ENCODE measurements around the gene CUBN. TPM values are rescaled to one million over a fixed set of nuclear protein-coding genes. Genes with fewer than 3 reads are reported as not detected.

The CUBN gene
- total RNA-seq, 1 donor from 2014 or later = 2.5 TPM

GRCh38 chr10:17026686-17027485 is 102.7 kb downstream of the CUBN start:
- ChIA-PET CTCF (no interaction called here), POLR2A (interaction anchor here (0.8 kb wide), 1 partner anchor 203 kb away, joined by 3 read pairs; no protein-coding TSS in a partner anchor)
- Mint-ChIP-seq H3K4me1 (peaks cover 44% of the 10 kb centered on the region), H3K4me3 (no peak overlapping the region), H3K27me3 (peaks cover 2% of the 10 kb centered on the region), H3K9me3 (no peaks in the 10 kb centered on the region), H3K36me3 (ENCODE audit: low read depth) (no peaks in the 10 kb centered on the region), H3K27ac (no peak overlapping the region)
- ATAC-seq (ENCODE audit: low read depth) = peak; percentile 23
- no peak for TF ChIP-seq CTCF (IDR thresholded peaks at IDR 0.05)
- no peak for DNase-seq
- intact Hi-C loops (cut with micrococcal nuclease) = loop anchor here (5.0 kb wide), 1 partner anchor 135 kb away; no protein-coding TSS in a partner anchor

GRCh38 chr10:17025444-17026295 is 103.9 kb downstream of the CUBN start:
- H3K36me3 Mint-ChIP-seq (ENCODE audit: low read depth) = no peaks in the 10 kb centered on the region
- H3K27ac Mint-ChIP-seq = peak overlapping the region; percentile 67
- no peaks in the 10 kb centered on the region for H3K9me3 Mint-ChIP-seq
- intact Hi-C loops (cut with micrococcal nuclease) = loop anchor here (5.0 kb wide), 1 partner anchor 133 kb away; no protein-coding TSS in a partner anchor
- DNase-seq = no peak
- H3K4me3 Mint-ChIP-seq = no peak overlapping the region
- no peak for ATAC-seq (ENCODE audit: low read depth)
- peaks cover 44% of the 10 kb centered on the region for H3K4me1 Mint-ChIP-seq
- H3K27me3 Mint-ChIP-seq = peaks cover 2% of the 10 kb centered on the region
- TF ChIP-seq CTCF (IDR thresholded peaks at IDR 0.05) = no peak
- ChIA-PET POLR2A (no interaction called here), CTCF (no interaction called here)

GRCh38 chr10:17024461-17024860 is 105.2 kb downstream of the CUBN start:
- no peak for ATAC-seq (ENCODE audit: low read depth)
- no peak for TF ChIP-seq CTCF (IDR thresholded peaks at IDR 0.05)
- CTCF ChIA-PET = no interaction called here
- Mint-ChIP-seq H3K4me3 (no peak overlapping the region), H3K36me3 (ENCODE audit: low read depth) (no peaks in the 10 kb centered on the region), H3K4me1 (peaks cover 40% of the 10 kb centered on the region), H3K9me3 (no peaks in the 10 kb centered on the region), H3K27me3 (peaks cover 2% of the 10 kb centered on the region), H3K27ac (no peak overlapping the region)
- DNase-seq = no peak
- POLR2A ChIA-PET = no interaction called here
- intact Hi-C loops (cut with micrococcal nuclease) = no loop called here

GRCh38 chr10:17023386-17024298 is 106.0 kb downstream of the CUBN start:
- Mint-ChIP-seq H3K9me3 (no peaks in the 10 kb centered on the region), H3K36me3 (ENCODE audit: low read depth) (no peaks in the 10 kb centered on the region), H3K4me3 (peak overlapping the region; percentile 15), H3K27ac (peak overlapping the region; percentile 9), H3K4me1 (peaks cover 32% of the 10 kb centered on the region), H3K27me3 (peaks cover 2% of the 10 kb centered on the region)
- CTCF ChIA-PET = no interaction called here
- intact Hi-C loops (cut with micrococcal nuclease) = loop anchor here (1.0 kb wide), 3 partner anchors 177 to 207 kb away; no protein-coding TSS in a partner anchor
- DNase-seq = no peak
- ATAC-seq (ENCODE audit: low read depth) = peak; percentile 78
- TF ChIP-seq CTCF (IDR thresholded peaks at IDR 0.05) = no peak
- POLR2A ChIA-PET = no interaction called here

All from activated B cell treated with CpG ODN at 0.5 μM for 24 hours (primary cell).